Chondrocyte (in vitro differentiated cells): ENCODE results near the gene TTLL11. TPM values are rescaled to one million over a fixed set of nuclear protein-coding genes. Genes with fewer than 3 reads are reported as not detected.

ENCODE experiments used
- DNase-seq: peaks from one replicate; pipeline ENCODE4 v3.0.0; 2021; ENCODE audit warnings: mixed read lengths, low spot score
- H3K27ac Mint-ChIP-seq: one replicate; pipeline ENCODE4 v1.8.0; 2021; ENCODE audit warnings: mild to moderate bottlenecking, moderate library complexity, mixed read lengths; ENCODE audit not compliant: unreplicated experiment
- H3K27me3 Mint-ChIP-seq: 2 replicates; pipeline ENCODE4 v1.8.0; 2021; ENCODE audit warnings: low read depth, mixed read lengths
- H3K36me3 Mint-ChIP-seq: 2 replicates; pipeline ENCODE4 v1.8.0; 2021; ENCODE audit warnings: low read depth, mixed read lengths
- H3K4me1 Mint-ChIP-seq: 2 replicates; pipeline ENCODE4 v1.8.0; 2021; ENCODE audit warnings: low read depth, mild to moderate bottlenecking, mixed read lengths
- H3K4me3 Mint-ChIP-seq: one replicate; pipeline ENCODE4 v1.8.0; 2021; ENCODE audit warnings: mild to moderate bottlenecking, moderate library complexity, mixed read lengths; ENCODE audit not compliant: unreplicated experiment
- H3K9me3 Mint-ChIP-seq: 2 replicates; pipeline ENCODE4 v1.8.0; 2021; ENCODE audit warnings: low read depth, mixed read lengths
- CTCF ChIP-seq: fragments of 200-600 bp; sonication (generic); IDR thresholded peaks from 2 replicates; pipeline ENCODE4 v1.5.0; 2021; ENCODE audit warnings: antibody characterized with exemption, mild to moderate bottlenecking, moderate library complexity
- total RNA-seq: library from RNA; stranded (reverse); gene quantifications from 3 replicates; pipeline ENCODE4 v1.2.1, GENCODE V29; 2021

TTLL11 gene
- total RNA-seq, 1 donor from 2014 or later: 9.1 TPM

GRCh38 chr9:121815546-121816448 is 277.3 kb downstream of the TTLL11 start:
- Mint-ChIP-seq H3K27ac (no peak overlapping the region), H3K36me3 (no peaks in the 10 kb centered on the region), H3K4me1 (no peaks in the 10 kb centered on the region), H3K9me3 (no peaks in the 10 kb centered on the region), H3K4me3 (no peak overlapping the region), H3K27me3 (no peaks in the 10 kb centered on the region)
- DNase-seq: no peak
- no peak for TF ChIP-seq CTCF

GRCh38 chr9:121815084-121815483 is 278.0 kb downstream of the TTLL11 start:
- no peak for DNase-seq
- Mint-ChIP-seq H3K9me3 (no peaks in the 10 kb centered on the region), H3K4me3 (no peak overlapping the region), H3K4me1 (no peaks in the 10 kb centered on the region), H3K27me3 (no peaks in the 10 kb centered on the region), H3K36me3 (no peaks in the 10 kb centered on the region), H3K27ac (no peak overlapping the region)
- TF ChIP-seq CTCF: no peak

- Mint-ChIP-seq H3K36me3 (no peaks in the 10 kb centered on the region), H3K27ac (no peak overlapping the region), H3K9me3 (no peaks in the 10 kb centered on the region), H3K27me3 (no peaks in the 10 kb centered on the region), H3K4me3 (no peak overlapping the region), H3K4me1 (no peaks in the 10 kb centered on the region)
- TF ChIP-seq CTCF: no peak
- DNase-seq: no peak
These were observed 278.5 kb downstream of the TTLL11 start for GRCh38 chr9:121814594-121814993.

GRCh38 chr9:121813519-121814210 is 279.4 kb downstream of the TTLL11 start:
- H3K4me1 Mint-ChIP-seq: no peaks in the 10 kb centered on the region
- no peak for DNase-seq
- H3K4me3 Mint-ChIP-seq: no peak overlapping the region
- no peak for TF ChIP-seq CTCF
- no peaks in the 10 kb centered on the region for H3K9me3 Mint-ChIP-seq
- no peaks in the 10 kb centered on the region for H3K36me3 Mint-ChIP-seq
- H3K27me3 Mint-ChIP-seq: no peaks in the 10 kb centered on the region
- no peak overlapping the region for H3K27ac Mint-ChIP-seq

GRCh38 chr9:121812159-121812735 is 280.9 kb downstream of the TTLL11 start:
- H3K36me3 Mint-ChIP-seq: no peaks in the 10 kb centered on the region
- no peaks in the 10 kb centered on the region for H3K9me3 Mint-ChIP-seq
- H3K4me1 Mint-ChIP-seq: no peaks in the 10 kb centered on the region
- H3K27me3 Mint-ChIP-seq: no peaks in the 10 kb centered on the region
- H3K27ac Mint-ChIP-seq: no peak overlapping the region
- TF ChIP-seq CTCF: no peak
- no peak for DNase-seq
- no peak overlapping the region for H3K4me3 Mint-ChIP-seq
